DMS53 (cell line): ENCODE measurements around the gene MYPN.

Source experiments
- DNase-seq: peaks from one replicate; lab custom pipeline; 2025; lab: John Stamatoyannopoulos, UW

MYPN gene

GRCh38 chr10:68090586-68090985, 18.7 kb upstream of the MYPN start:
- DNase-seq = no peak

GRCh38 chr10:68092512-68092911, 16.8 kb upstream of the MYPN start:
- DNase-seq = no peak

- no peak for DNase-seq
Measured at GRCh38 chr10:68095153-68095552, 14.1 kb upstream of the MYPN start.

GRCh38 chr10:68096913-68097516, 12.3 kb upstream of the MYPN start:
- DNase-seq = peak; percentile 67

GRCh38 chr10:68099736-68100135, 9.6 kb upstream of the MYPN start:
- no peak for DNase-seq

- DNase-seq = no peak
Measured at GRCh38 chr10:68101066-68101465, 8.2 kb upstream of the MYPN start.

- no peak for DNase-seq
Measured at GRCh38 chr10:68103261-68103878, 5.9 kb upstream of the MYPN start.

GRCh38 chr10:68103901-68104300, 5.4 kb upstream of the MYPN start:
- DNase-seq = no peak

GRCh38 chr10:68105820-68106219, 3.5 kb upstream of the MYPN start:
- no peak for DNase-seq

- no peak for DNase-seq
Measured at GRCh38 chr10:68106656-68107055, 2.6 kb upstream of the MYPN start.

GRCh38 chr10:68107651-68108050, 1.6 kb upstream of the MYPN start:
- DNase-seq = no peak

- no peak for DNase-seq
Measured at GRCh38 chr10:68108051-68108450, 1.2 kb upstream of the MYPN start.

GRCh38 chr10:68108653-68109052, 635 bp upstream of the MYPN start:
- DNase-seq = no peak

GRCh38 chr10:68110027-68110426, 739 bp downstream of the MYPN start:
- no peak for DNase-seq

GRCh38 chr10:68111584-68111983, 2.3 kb downstream of the MYPN start:
- no peak for DNase-seq

GRCh38 chr10:68112837-68113236, 3.5 kb downstream of the MYPN start:
- no peak for DNase-seq

- DNase-seq = no peak
Measured at GRCh38 chr10:68118657-68119056, 9.4 kb downstream of the MYPN start.

GRCh38 chr10:68121020-68121743, 11.9 kb downstream of the MYPN start:
- no peak for DNase-seq

- no peak for DNase-seq
Measured at GRCh38 chr10:68121852-68122251, 12.6 kb downstream of the MYPN start.

- DNase-seq = no peak
Measured at GRCh38 chr10:68124718-68125117, 15.4 kb downstream of the MYPN start.

GRCh38 chr10:68125772-68126171, 16.5 kb downstream of the MYPN start:
- DNase-seq = no peak

- DNase-seq = no peak
Measured at GRCh38 chr10:68128015-68128414, 18.7 kb downstream of the MYPN start.

GRCh38 chr10:68132391-68132790, 23.1 kb downstream of the MYPN start:
- DNase-seq = no peak

GRCh38 chr10:68133523-68133922, 24.2 kb downstream of the MYPN start:
- no peak for DNase-seq
